Upper lobe of left lung (tissue), 4 donors: ENCODE results near the gene CR1L.

ENCODE experiments used
- EP300 ChIP-seq, 4 donors: sonication (generic); formaldehyde crosslinking; IDR thresholded peaks; one replicate each; pipeline ENCODE4 v1.5.1; 2017; ENCODE audit warnings: antibody characterized with exemption in 4 of 4, control low read depth in 2 of 4
- TF ChIP-seq, protein P1 (sequence below), 6 experiments: fragments of 450-650 bp in 4 of 6; fragments of 200-600 bp in 2 of 6; sonication (generic) in 2 of 6; IDR thresholded peaks; one replicate each; pipeline ENCODE4 v1.5.1; 2016 to 2019; ENCODE audit warnings: antibody characterized with exemption in 6 of 6

DNA sequence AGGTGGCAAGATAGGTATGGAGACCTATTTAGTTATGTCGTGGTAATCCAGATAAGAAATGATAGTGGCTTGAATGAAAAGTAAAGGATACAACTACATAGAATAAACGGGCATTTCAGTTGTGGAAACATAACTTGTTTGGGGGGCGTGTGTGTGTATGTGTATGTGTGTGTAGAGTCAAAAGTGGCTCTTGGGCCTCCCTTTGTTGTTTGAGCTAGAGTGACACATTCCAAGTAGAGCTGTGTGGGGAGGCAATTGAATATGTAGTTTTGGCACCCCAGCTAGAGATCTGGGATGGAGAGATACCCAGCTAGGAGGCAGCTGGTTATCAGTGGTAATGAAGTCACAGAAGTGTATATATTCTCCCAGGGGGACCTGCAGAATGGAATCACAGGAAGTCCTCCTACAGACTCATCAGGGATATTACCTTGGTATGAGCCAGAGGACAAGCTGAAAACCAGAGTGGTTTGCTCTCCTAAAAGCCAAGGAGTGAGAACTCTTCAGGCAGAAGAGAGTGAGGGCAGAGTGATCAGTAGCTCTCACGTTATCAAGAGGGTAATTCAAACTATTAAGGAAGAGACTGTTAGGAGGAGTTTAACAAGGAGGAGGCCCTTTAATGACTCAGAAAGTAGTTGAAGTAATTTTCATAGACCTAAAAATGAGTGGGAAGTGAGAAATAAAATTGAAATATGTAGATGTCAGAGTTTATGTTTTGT, 5.1 kb downstream of the CR1L start:
- TF ChIP-seq, protein P1, sequence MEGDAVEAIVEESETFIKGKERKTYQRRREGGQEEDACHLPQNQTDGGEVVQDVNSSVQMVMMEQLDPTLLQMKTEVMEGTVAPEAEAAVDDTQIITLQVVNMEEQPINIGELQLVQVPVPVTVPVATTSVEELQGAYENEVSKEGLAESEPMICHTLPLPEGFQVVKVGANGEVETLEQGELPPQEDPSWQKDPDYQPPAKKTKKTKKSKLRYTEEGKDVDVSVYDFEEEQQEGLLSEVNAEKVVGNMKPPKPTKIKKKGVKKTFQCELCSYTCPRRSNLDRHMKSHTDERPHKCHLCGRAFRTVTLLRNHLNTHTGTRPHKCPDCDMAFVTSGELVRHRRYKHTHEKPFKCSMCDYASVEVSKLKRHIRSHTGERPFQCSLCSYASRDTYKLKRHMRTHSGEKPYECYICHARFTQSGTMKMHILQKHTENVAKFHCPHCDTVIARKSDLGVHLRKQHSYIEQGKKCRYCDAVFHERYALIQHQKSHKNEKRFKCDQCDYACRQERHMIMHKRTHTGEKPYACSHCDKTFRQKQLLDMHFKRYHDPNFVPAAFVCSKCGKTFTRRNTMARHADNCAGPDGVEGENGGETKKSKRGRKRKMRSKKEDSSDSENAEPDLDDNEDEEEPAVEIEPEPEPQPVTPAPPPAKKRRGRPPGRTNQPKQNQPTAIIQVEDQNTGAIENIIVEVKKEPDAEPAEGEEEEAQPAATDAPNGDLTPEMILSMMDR (IDR thresholded peaks at IDR 0.05) = no peak
- no peak for TF ChIP-seq EP300 (IDR thresholded peaks at IDR 0.05)
